Lower leg skin (tissue), 4 donors: ENCODE measurements around the gene PGP. TPM values are rescaled to one million over a fixed set of nuclear protein-coding genes. Genes with fewer than 3 reads are reported as not detected.

Experiments used
- DNase-seq, 2 donors: peaks; one replicate each; pipeline ENCODE4 v3.0.0-alpha.2; 2019; ENCODE audit warnings: low spot score in 2 of 2
- H3K4me3 ChIP-seq: fragments of 200-600 bp; sonication (generic); 2 replicates; pipeline ENCODE4 v1.5.1; 2017; ENCODE audit warnings: mild to moderate bottlenecking, low read depth; ENCODE audit not compliant: poor library complexity, severe bottlenecking
- CTCF ChIP-seq, 3 donors: fragments of 450-650 bp; IDR thresholded peaks; one replicate each; pipeline ENCODE4 v1.5.1; 2016; ENCODE audit warnings: antibody characterized with exemption in 3 of 3, mild to moderate bottlenecking in 3 of 3, moderate library complexity in 2 of 3
- POLR2A ChIP-seq, 2 donors: fragments of 450-650 bp; IDR thresholded peaks; one replicate each; pipeline ENCODE4 v1.6.1; 2016 to 2017; ENCODE audit warnings: antibody characterized with exemption in 2 of 2, mild to moderate bottlenecking in 1 of 2, moderate library complexity in 1 of 2
- WGBS, 2 donors: methylation state at CpG; one replicate each; pipeline ENCODE4 v1.1.5; 2018; 5-methylcytosine and 5-hydroxymethylcytosine counted together
- intact Hi-C: fragments of 100-400 bp; cut with DNase I; formaldehyde crosslinking; loops from one replicate; pipeline ENCODE4 v1.15.0; 2023; ENCODE audit warnings: low total_unique reads
- total RNA-seq, 4 donors: library from RNA; depleted of rRNA; stranded (reverse); fragments of >200 nt; gene quantifications; one replicate each; pipeline ENCODE4 v1.1.0, GENCODE V29; 2016

The PGP gene
- total RNA-seq, 4 donors from 2014 or later, result 9.6 to 19.4 (median 12.8) TPM

- H3K4me3 ChIP-seq, result no peak overlapping the region
- intact Hi-C loops, result no loop called here
- WGBS, 2 donors, result 85 to 94% methylated on average over 10 to 23 of the region's 23 CpGs
- DNase-seq, result no peak
- TF ChIP-seq CTCF (IDR thresholded peaks at IDR 0.05), result no peak
These were observed 38.6 kb downstream of the PGP start for GRCh38 chr16:2176047-2176446.

- intact Hi-C loops, result no loop called here
- H3K4me3 ChIP-seq, result no peak overlapping the region
- WGBS, 2 donors, result 81 to 88% methylated on average over 7 to 9 of the region's 10 CpGs
- TF ChIP-seq CTCF (IDR thresholded peaks at IDR 0.05), result no peak
- TF ChIP-seq POLR2A (IDR thresholded peaks at IDR 0.05), result no peak
- no peak for DNase-seq
These were observed 39.2 kb downstream of the PGP start for GRCh38 chr16:2175454-2175853.

- 68 to 71% methylated on average over 11 to 21 of the region's 21 CpGs for WGBS, 2 donors
- no peak for DNase-seq
- intact Hi-C loops, result no loop called here
- no peak overlapping the region for H3K4me3 ChIP-seq
- TF ChIP-seq CTCF (IDR thresholded peaks at IDR 0.05), result no peak
- no peak for TF ChIP-seq POLR2A (IDR thresholded peaks at IDR 0.05)
These were observed 40.1 kb downstream of the PGP start for GRCh38 chr16:2174396-2175131.

- 80 to 94% methylated on average over 1 to 4 of the region's 4 CpGs for WGBS, 2 donors
- no peak overlapping the region for H3K4me3 ChIP-seq
- no peak for TF ChIP-seq POLR2A (IDR thresholded peaks at IDR 0.05)
- TF ChIP-seq CTCF (IDR thresholded peaks at IDR 0.05), result no peak
- intact Hi-C loops, result no loop called here
- DNase-seq, result no peak
These were observed 40.7 kb downstream of the PGP start for GRCh38 chr16:2173916-2174315.

GRCh38 chr16:2173366-2173765 lies 41.3 kb downstream of the PGP start:
- DNase-seq, result no peak
- 88 to 92% methylated on average over 14 of the region's 14 CpGs for WGBS, 2 donors
- H3K4me3 ChIP-seq, result no peak overlapping the region
- no peak for TF ChIP-seq CTCF (IDR thresholded peaks at IDR 0.05)
- no peak for TF ChIP-seq POLR2A (IDR thresholded peaks at IDR 0.05)
- intact Hi-C loops, result no loop called here
